Heart left ventricle (tissue), 13 donors: Measurements from ENCODE around the gene MOGAT2.

Source experiments
- POLR2A ChIP-seq, 2 donors: fragments of 450-650 bp; IDR thresholded peaks; one replicate each; pipeline ENCODE4 v1.6.1; 2017; ENCODE audit warnings: antibody characterized with exemption in 2 of 2, mild to moderate bottlenecking in 2 of 2, moderate library complexity in 2 of 2
- TF ChIP-seq, protein P1 (sequence below), 12 donors: fragments of 200-600 bp; sonication (generic) in 4 of 12; IDR thresholded peaks; one replicate each; pipeline versions ENCODE4 v1.5.0 to v1.8.0; 2018 to 2022; ENCODE audit warnings: antibody characterized with exemption in 12 of 12, mild to moderate bottlenecking in 5 of 12
- donor health status: ischemic (EF 13 %, LVEDD 7.1; RV severe dilation, severe dysfunction).
- donor health status: DM: no; HTN: yes; CAD: no.
- donor health status: DM: no; HTN: no; CAD: no.
- donor health status: ischemic (EF 25% LVEDD 6.9; RV normal size, moderate dysfunction).
- donor health status: ischemic (EF 25% LVEDD 5.7; RV mildly dilated, moderate dysfunction).
- donor health status: ischemic (EF 35%, LVEDD 5.7; RV mildly dilated, moderate dysfunction).
- donor health status: nonischemic (EF 11% LVEDD 7.7; RV severe dilation, severe dysfunction).
- donor health status: DM: yes; HTN: yes; CAD: no.
- donor health status: PGD.
- donor health status: ischemic (EF 29% LVEDD 5.4; RV normal size, mild dysfunction).
- donor health status: nonischemic (EF 23%, LVEDD 6.1; RV moderate dilation, normal function).

DNA sequence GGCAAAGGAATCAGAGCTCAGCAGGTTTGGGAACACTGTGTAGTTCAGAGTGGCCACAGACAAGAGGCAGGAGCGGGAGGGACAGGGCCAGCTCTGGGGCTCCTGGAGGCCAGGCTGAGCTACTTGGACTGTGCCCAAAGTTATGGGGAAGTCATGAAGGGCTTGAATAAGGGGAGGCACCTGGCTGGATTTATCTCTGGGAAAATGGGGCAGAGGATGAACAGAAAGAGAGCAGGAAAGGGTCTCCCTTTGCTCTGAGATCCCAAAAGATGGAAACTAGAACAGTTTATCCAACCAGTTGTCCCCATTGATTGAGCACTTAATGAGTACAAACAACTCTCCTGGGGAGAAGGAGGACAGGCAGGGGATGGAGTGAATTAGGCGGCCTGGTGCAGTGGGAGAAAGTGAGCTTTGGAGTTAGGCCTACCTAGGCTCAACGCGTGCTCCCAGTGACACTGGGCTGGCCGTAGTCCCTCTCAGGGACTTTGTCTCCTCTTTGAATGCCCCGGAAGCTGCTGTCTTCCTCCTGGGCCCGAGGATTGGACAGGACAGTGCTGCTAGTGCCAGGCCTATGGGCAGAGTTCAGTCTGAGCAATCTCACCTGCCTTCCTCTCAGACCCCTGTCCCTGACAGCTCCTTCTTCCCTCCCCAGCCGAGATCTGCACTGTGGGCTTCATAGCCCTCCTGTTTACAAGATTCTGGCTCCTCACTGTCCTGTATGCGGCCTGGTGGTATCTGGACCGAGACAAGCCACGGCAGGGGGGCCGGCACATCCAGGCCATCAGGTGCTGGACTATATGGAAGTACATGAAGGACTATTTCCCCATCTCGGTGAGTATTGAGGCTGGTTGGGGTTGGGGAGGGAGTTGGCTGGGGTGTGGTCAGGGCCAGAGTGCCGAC, 2.0 kb downstream of the MOGAT2 start:
- TF ChIP-seq, protein P1, sequence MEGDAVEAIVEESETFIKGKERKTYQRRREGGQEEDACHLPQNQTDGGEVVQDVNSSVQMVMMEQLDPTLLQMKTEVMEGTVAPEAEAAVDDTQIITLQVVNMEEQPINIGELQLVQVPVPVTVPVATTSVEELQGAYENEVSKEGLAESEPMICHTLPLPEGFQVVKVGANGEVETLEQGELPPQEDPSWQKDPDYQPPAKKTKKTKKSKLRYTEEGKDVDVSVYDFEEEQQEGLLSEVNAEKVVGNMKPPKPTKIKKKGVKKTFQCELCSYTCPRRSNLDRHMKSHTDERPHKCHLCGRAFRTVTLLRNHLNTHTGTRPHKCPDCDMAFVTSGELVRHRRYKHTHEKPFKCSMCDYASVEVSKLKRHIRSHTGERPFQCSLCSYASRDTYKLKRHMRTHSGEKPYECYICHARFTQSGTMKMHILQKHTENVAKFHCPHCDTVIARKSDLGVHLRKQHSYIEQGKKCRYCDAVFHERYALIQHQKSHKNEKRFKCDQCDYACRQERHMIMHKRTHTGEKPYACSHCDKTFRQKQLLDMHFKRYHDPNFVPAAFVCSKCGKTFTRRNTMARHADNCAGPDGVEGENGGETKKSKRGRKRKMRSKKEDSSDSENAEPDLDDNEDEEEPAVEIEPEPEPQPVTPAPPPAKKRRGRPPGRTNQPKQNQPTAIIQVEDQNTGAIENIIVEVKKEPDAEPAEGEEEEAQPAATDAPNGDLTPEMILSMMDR (IDR thresholded peaks at IDR 0.05): no peak
- TF ChIP-seq POLR2A (IDR thresholded peaks at IDR 0.05): no peak
